NCI-H128 (cell line): ENCODE measurements around the gene SIN3B.

Experiments used
- DNase-seq: peaks from one replicate; lab custom pipeline; 2025; ENCODE audit not compliant: unreplicated experiment; lab: John Stamatoyannopoulos, UW

Gene SIN3B

DNA sequence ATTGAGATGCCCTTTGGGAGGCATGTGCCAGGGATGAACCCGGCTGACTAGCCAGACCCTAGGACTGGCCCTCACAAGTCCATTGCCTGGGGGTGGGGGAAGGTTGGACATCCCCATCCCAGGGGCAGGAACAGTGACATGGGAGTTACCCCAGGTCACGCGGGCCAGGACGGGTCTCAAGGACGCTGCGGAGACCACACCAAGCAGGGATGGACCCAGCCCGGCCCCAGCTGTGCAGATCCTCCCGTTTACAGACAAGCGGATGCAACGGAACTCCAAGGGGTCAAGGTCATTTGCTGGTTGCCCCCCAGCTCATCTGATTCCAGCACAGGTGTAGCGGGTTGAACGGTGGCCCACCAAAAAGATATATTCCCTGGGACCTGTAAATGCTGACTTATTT lies 79.6 kb downstream of the SIN3B start:
- DNase-seq = no peak

DNA sequence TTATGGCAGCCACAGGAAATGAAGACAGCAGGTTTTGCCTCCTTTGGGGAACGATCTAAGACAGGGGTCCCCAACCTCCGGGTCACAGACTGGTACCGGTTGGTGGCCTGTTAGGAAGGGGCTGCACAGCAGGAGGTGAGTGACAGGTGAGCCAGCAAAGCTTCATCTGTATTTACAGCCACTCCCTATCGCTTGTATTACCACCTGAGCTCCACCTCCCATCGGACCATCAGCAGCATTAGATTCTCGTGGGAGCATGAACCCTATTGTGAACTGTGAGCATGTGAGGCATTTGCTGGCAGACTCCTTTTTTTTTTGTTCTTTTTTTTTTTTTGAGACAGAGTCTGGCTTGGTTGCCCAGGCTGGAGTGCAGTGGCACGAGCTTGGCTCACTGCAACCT lies 81.8 kb downstream of the SIN3B start:
- no peak for DNase-seq

DNA sequence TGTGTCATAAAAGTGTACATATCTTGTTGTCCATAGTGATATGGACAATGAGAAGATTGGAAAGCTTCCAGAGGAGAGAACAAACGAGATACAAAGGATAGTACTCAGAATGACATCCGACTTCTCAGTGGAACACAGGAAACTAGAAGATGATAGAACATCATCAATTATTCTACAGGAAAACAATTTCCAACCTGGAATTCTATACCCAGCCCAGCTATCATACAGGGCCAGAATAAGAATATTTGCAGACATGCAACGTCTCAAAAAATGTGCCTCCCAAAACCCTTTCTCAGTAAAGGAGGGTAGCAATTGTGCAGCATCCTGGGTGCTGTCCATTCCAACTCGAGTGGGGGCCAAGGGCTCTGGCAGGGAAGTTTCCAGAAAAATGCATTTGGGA lies 83.6 kb downstream of the SIN3B start:
- no peak for DNase-seq

DNA sequence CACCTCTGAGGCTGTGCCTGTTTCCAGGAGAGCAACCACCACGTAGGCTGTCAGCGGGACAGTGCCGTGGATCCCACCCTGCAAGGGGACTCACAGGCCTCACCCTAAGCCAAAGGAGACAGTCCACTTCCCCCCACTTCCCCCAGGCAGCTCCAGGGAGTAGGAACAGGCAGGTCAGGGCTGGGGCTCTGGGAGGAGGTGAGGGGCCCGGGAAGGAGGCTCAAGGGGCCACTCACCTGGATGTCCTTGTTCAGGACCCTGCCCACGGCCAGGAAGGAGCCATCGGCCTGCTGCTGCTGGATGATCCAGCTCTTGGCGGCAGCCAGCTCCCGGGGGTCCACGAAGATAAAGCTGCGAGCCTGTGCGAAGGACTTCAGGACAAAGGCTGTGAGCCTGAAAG lies 85.2 kb downstream of the SIN3B start:
- no peak for DNase-seq

DNA sequence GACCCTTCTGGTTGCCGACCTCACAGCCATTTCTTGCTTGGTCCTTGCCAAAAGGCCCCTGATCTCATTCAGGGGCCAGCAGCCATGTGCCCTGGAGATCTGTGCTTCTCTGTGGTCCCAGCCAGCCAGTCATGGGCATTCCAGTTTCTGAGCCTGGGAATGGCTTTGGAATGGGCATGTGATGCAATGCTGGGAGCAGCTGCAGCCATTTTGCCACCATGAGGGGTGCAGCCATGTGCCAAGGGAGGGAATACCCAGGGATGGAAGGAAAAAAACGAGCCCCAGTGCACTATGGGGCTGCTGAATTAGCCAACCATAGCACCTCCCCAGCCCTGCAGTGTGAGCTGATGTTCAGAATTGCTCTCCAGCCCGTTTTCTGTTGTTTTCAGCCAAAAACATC lies 85.9 kb downstream of the SIN3B start:
- no peak for DNase-seq

DNA sequence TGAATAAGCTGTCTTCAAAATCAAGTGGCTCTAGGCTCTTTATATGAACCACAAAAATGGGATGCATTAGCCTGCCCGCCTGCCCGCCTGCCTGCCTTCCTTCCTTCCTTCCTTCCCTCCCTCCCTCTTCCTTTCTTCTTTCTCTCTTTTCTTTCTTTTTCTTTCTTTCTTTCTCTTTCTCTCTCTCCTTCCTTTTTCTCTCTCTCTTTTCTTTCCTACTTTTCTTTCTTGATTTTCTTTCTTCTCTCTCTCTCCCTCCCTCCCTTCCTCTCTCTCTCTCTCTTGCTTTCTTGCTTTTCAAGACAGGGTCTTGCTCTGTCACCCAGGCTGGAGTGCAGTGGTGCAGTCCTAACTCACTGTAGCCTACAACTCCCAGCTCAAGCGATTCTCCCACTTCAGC lies 86.5 kb downstream of the SIN3B start:
- DNase-seq = no peak

DNA sequence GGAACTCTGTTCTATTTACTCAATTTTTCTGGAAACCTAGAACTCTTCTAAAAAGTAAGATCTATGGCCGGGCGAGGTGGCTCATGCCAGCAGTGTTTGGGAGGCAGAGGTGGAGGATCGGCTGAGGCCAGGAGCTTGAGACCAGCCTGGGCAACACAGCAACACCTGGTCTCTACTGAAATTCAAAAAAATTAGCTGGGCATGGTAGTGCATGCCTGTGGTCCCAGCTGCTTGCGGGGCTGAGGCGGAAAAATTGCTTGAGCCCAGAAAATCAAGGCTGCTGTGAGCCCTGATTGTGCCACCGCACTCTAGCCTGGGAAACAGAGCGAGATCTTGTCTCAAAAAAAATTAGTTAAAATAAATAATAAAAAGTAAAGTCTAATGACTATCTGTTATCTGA lies 88.2 kb downstream of the SIN3B start:
- DNase-seq = no peak

DNA sequence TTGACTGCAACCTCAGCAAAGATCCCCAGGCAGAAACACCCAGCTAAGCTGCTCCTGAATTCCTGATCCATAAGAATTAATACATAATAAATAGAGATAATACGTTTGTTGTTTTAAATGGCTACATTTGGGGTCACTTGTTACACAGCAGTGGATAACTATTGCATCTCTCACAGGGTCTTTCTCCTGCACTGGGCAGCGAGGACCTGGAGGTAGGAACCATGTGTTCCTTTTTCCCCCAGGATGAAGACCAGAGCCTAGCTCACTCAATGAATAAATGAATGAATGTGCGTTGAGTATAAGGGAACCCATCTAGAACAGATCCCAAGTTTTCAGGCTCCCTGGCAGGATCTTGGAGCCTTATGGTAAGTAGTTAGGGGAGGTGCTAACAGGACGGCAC lies 90.3 kb downstream of the SIN3B start:
- DNase-seq = no peak

DNA sequence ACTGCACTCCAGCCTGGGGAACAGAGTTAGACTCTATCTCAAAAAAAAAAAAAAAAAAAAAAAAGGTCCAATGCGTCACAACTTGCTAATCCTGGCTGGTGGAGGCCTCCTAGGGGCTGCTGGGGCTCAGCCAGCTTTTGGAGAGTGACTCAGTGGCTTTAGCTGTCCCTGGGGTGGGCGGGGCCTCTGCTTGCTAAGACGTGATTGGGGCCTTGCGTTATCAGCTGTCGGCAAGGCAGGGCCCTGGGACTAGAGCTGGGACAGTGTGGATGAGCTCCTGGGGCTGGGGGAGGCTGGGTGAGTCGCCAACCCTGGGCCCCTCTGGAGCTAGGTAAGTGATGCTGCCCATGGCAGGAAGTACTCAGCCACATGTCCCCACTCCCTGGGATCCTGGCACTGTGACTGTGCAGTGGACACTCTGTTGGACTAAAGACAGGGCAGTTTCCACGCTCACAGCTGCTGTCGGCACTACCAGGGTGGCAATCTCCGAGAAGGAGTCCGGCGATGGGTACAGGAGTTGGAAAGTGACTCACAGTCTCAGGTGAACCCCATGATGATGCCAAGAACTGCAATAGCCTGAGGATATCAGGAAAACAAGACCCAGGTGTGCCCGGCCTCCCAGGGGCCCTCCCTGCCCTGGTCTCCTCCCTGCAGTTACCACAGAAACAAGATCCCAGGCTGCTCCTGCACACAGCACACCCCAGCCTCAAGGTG lies 91.8 kb downstream of the SIN3B start:
- no peak for DNase-seq

DNA sequence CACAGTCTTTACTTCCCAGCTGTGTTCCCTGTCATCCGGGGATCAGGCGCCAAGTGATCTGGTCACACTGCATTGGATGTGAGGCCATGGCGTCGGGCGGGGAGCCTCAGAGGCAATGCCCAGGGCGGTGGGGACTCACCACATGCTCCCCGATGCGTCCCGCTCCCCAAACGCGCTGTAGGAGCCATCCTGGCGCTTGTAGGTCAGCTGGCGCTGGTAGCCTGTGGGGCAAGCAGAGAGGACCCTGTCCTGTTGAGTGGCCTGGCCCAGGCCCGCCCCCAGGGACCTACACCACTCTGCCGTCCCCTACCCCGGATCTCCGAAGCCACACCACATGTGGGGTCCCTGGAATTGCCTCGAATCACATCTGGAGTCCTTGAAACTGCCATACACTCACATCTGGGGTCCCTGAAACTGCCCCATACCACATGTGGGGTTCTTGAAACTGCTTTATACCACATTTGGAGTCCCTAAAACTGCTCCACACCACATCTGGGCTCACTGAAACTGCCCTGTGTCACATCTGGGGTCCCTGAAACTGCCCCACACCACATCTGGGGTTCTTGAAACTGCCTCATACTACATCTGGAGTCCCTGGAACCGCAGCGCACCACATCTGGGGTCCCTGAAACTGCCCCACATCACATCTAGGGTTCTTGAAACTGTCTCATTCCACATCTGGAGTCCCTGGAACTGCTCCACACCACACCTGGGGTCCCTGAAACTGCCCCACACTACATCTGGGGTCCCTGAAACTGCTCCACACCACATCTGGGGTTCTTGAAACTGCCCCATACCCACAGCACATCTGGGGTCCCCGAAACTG lies 92.8 kb downstream of the SIN3B start:
- DNase-seq = no peak

DNA sequence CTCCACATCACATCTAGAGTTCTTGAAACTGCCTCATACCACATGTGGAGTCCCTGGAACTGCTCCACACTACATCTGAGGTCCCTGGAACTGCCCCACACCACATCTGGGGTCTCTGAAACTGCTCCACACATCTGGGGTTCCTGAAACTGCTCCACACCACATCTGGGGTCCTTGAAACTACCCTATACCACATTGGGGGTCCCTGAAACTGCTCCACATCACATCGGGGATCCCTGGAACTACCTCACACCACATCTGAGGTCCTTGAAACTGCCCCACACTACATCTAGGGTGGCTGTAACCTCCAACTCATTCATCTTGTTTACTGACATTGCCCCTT lies 93.4 kb downstream of the SIN3B start:
- no peak for DNase-seq

DNA sequence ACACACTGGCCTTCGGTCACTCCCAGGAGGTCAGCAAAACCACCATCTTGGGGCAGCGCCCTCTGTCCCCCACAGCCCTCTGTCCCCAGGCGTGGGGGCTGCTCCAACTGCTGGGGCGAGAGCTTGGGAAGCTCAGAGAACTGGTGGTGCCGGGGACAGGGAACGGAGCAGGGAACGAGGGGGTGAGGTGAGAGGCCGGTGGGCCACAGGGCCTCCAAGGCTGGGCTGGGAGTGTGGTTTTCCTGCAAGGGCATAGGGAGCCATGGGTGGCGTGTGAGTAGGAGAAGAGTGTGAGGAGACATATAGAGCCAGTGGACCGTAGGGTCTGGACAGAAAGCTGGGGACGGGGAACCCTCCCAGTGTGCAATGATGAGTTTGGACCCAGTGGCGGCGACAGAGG lies 93.8 kb downstream of the SIN3B start:
- no peak for DNase-seq

DNA sequence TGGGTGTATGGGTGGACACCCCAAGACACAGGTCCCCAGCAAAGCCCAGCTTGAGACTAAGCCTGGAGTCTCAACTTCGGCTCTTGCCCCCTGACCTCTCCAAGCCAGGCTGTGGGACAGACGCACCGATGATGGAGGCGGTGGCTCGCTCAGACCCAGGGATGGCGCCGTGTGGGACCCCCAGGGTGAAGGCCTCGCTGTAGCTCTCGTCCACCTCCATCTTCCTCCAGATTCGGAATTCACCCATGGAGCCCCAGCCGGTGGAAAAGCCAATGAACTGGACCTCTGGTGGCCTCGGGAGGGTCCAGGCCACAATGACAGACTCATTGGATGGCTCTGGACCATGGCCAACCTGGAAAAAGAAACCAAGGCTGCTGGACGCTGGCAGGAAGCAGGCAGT lies 98.7 kb downstream of the SIN3B start:
- DNase-seq = no peak

DNA sequence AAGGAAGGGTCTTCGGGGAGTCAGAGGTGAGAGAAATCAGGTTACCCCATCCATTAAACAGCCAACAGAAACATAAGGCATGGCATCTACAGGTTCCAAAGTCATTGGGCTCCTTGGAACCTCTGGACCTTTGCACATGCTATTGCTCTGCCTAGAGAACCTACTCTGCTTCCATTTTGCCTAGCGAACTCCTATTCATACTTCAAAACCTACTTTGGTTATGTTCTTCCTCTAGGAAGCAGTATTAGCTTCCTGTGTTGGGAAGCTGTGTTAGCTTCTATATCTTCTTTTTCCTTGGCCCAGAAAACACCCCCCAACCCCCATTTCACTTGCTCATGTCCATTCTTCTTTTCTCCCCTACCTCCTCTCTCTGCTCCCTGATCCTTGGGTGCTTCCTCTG lies 99.2 kb downstream of the SIN3B start:
- no peak for DNase-seq

DNA sequence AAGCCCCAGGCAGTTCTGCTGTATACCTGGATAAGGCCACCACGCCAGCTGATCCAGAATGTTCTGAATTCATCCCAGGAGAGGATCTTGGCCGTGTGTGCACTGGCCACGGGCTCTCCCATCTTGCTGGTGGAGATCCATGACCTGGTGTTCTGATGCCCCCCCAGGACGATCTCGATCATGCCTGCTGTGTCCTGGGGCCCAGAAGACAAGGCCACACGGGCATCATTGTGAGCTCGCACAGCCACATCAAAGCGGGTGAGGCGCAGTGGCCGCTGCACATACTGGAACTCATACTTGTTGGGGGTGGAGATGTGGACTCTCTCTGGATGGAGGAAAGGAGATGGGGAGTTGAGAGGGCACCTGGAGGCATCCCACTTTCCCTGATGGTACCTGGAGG lies 99.7 kb downstream of the SIN3B start:
- no peak for DNase-seq
